Vagina (tissue), 2 donors: ENCODE data around the gene KRTAP4-6.

ENCODE experiments used
- POLR2A ChIP-seq, 2 donors: fragments of 450-650 bp; IDR thresholded peaks; one replicate each; pipeline ENCODE4 v1.6.1; 2017; ENCODE audit warnings: antibody characterized with exemption in 2 of 2, mild to moderate bottlenecking in 2 of 2, moderate library complexity in 2 of 2
- POLR2AphosphoS5 ChIP-seq, 2 donors: sonication (generic); formaldehyde crosslinking; IDR thresholded peaks; one replicate each; pipeline ENCODE4 v1.9.0; 2017; ENCODE audit warnings: antibody characterized with exemption in 2 of 2, mild to moderate bottlenecking in 2 of 2, low read depth in 1 of 2; ENCODE audit not compliant: insufficient read depth in 1 of 2
- TF ChIP-seq, protein P1 (sequence below), 3 experiments: fragments of 450-650 bp in 2 of 3; fragments of 200-600 bp in 1 of 3; sonication (generic) in 1 of 3; IDR thresholded peaks; one replicate each; pipeline ENCODE4 v1.5.1; 2017 to 2019; ENCODE audit warnings: antibody characterized with exemption in 3 of 3, mild to moderate bottlenecking in 2 of 3, moderate library complexity in 2 of 3

DNA sequence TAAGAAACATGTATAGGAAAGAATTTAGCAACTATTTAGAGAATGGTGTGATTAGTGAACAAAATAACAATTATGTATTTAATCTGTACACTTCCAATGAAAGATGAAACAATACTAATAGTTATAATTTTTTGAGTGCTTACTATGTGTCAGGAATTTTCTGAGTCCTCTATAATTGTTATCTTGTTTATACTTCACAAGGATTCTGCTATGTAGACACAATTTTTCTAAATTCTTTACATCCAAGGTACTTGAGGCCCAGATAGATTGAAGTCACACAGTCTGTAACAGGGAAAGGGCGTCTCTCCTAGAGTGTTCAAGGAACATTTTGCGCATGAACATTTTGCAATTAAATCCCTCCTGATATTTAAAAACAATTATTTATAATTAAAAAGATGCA is 15.3 kb downstream of the KRTAP4-6 start:
- TF ChIP-seq, protein P1, sequence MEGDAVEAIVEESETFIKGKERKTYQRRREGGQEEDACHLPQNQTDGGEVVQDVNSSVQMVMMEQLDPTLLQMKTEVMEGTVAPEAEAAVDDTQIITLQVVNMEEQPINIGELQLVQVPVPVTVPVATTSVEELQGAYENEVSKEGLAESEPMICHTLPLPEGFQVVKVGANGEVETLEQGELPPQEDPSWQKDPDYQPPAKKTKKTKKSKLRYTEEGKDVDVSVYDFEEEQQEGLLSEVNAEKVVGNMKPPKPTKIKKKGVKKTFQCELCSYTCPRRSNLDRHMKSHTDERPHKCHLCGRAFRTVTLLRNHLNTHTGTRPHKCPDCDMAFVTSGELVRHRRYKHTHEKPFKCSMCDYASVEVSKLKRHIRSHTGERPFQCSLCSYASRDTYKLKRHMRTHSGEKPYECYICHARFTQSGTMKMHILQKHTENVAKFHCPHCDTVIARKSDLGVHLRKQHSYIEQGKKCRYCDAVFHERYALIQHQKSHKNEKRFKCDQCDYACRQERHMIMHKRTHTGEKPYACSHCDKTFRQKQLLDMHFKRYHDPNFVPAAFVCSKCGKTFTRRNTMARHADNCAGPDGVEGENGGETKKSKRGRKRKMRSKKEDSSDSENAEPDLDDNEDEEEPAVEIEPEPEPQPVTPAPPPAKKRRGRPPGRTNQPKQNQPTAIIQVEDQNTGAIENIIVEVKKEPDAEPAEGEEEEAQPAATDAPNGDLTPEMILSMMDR (IDR thresholded peaks at IDR 0.05), result no peak
- TF ChIP-seq POLR2A (IDR thresholded peaks at IDR 0.05), result no peak
- TF ChIP-seq POLR2AphosphoS5 (IDR thresholded peaks at IDR 0.05; ENCODE audit: insufficient read depth in 1 of 2, low read depth in 1 of 2), result no peak
